SK-N-SH treated with all-trans-retinoic acid at 6 μM for 48 hours (cell line): ENCODE results near the gene SCRN1.
A peak's percentile ranks its signal among the peaks of the same experiment; 100 is the strongest.

ENCODE experiments used
- ATAC-seq: fragments of 200-7000 bp; cut with Tn5 transposase; 3 replicates; pipeline ENCODE4 v1.9.1; 2020; ENCODE audit warnings: mild to moderate bottlenecking, moderate library complexity
- ARNTL ChIP-seq: fragments of 450-650 bp; formaldehyde crosslinking; IDR thresholded peaks from 2 replicates; pipeline ENCODE4 v1.5.0; 2020; ENCODE audit warnings: low read depth, mild to moderate bottlenecking, moderate library complexity, borderline replicate concordance
- BACH2 ChIP-seq: fragments of 250-450 bp; sonication (Bioruptor Pico); IDR thresholded peaks from 2 replicates; pipeline ENCODE4 v1.9.0; 2021; ENCODE audit warnings: mild to moderate bottlenecking, borderline replicate concordance
- CSDC2 ChIP-seq: fragments of 250-450 bp; sonication (Bioruptor Pico); IDR thresholded peaks from 2 replicates; pipeline ENCODE4 v1.5.0; 2020; ENCODE audit warnings: mild to moderate bottlenecking, moderate library complexity
- ESRRG ChIP-seq: fragments of 250-450 bp; sonication (Bioruptor Pico); IDR thresholded peaks from 2 replicates; pipeline ENCODE4 v1.6.1; 2021; ENCODE audit warnings: mild to moderate bottlenecking
- GLIS3 ChIP-seq: fragments of 250-450 bp; sonication (Bioruptor Pico); IDR thresholded peaks from 2 replicates; pipeline ENCODE4 v1.5.0; 2020; ENCODE audit warnings: mild to moderate bottlenecking, moderate library complexity
- ISL1 ChIP-seq: fragments of 250-450 bp; sonication (Bioruptor Pico); IDR thresholded peaks from 2 replicates; pipeline ENCODE4 v2.1.2; 2022; ENCODE audit warnings: mild to moderate bottlenecking, moderate library complexity
- OSR1 ChIP-seq: fragments of 250-450 bp; sonication (Bioruptor Pico); IDR thresholded peaks from 2 replicates; pipeline ENCODE4 v1.8.0; 2022; ENCODE audit warnings: moderate library complexity, mild to moderate bottlenecking, inconsistent platforms
- PPARA ChIP-seq: fragments of 250-450 bp; sonication (Bioruptor Pico); IDR thresholded peaks from 2 replicates; pipeline ENCODE4 v1.5.0; 2020; ENCODE audit warnings: mild to moderate bottlenecking, borderline replicate concordance
- RARB ChIP-seq: fragments of 250-450 bp; sonication (Bioruptor Pico); IDR thresholded peaks from 2 replicates; pipeline ENCODE4 v1.8.0; 2021; ENCODE audit warnings: mild to moderate bottlenecking, moderate library complexity
- SNAI2 ChIP-seq: fragments of 250-450 bp; sonication (Bioruptor Pico); IDR thresholded peaks from 2 replicates; pipeline ENCODE4 v1.5.0; 2020; ENCODE audit warnings: mild to moderate bottlenecking, moderate library complexity
- ZC3H10 ChIP-seq: fragments of 250-450 bp; sonication (Bioruptor Pico); IDR thresholded peaks from 2 replicates; pipeline ENCODE4 v1.5.1; 2021; ENCODE audit warnings: mild to moderate bottlenecking, moderate library complexity
- ZFP3 ChIP-seq: fragments of 250-450 bp; sonication (Bioruptor Pico); IDR thresholded peaks from 2 replicates; pipeline ENCODE4 v1.5.0; 2020; ENCODE audit warnings: mild to moderate bottlenecking, moderate library complexity
- ZFP30 ChIP-seq: fragments of 450-650 bp; formaldehyde crosslinking; IDR thresholded peaks from 2 replicates; pipeline ENCODE4 v1.5.0; 2022; ENCODE audit warnings: mild to moderate bottlenecking, moderate library complexity
- ZNF565 ChIP-seq: fragments of 450-650 bp; formaldehyde crosslinking; conservative IDR thresholded peaks from 2 replicates; pipeline ENCODE4 v1.5.0; 2020; ENCODE audit warnings: low read depth, mild to moderate bottlenecking, moderate library complexity
- ZNF8 ChIP-seq: fragments of 450-650 bp; formaldehyde crosslinking; IDR thresholded peaks from 2 replicates; pipeline ENCODE4 v1.5.0; 2020; ENCODE audit warnings: mild to moderate bottlenecking, moderate library complexity
- TF ChIP-seq, protein P1 (sequence below): fragments of 250-450 bp; sonication (Bioruptor Pico); IDR thresholded peaks from 2 replicates; pipeline ENCODE4 v1.5.0; 2020; ENCODE audit warnings: mild to moderate bottlenecking, moderate library complexity
- TF ChIP-seq, protein P2 (sequence below): fragments of 250-450 bp; sonication (Bioruptor Pico); IDR thresholded peaks from 2 replicates; pipeline ENCODE4 v1.8.0; 2020; ENCODE audit warnings: mild to moderate bottlenecking, moderate library complexity, borderline replicate concordance
- TF ChIP-seq, protein P3 (sequence below): fragments of 250-450 bp; sonication (Bioruptor Pico); IDR thresholded peaks from 2 replicates; pipeline ENCODE4 v1.5.1; 2021; ENCODE audit warnings: mild to moderate bottlenecking, moderate library complexity
- TF ChIP-seq, protein P4 (sequence below): fragments of 250-450 bp; sonication (Bioruptor Pico); IDR thresholded peaks from 2 replicates; pipeline ENCODE4 v1.8.0; 2021; ENCODE audit warnings: low read depth, mild to moderate bottlenecking, moderate library complexity, borderline replicate concordance
- TF ChIP-seq, protein P5 (sequence below): fragments of 250-450 bp; sonication (Bioruptor Pico); IDR thresholded peaks from 2 replicates; pipeline ENCODE4 v1.5.1; 2020; ENCODE audit warnings: low read depth, mild to moderate bottlenecking, moderate library complexity

The SCRN1 gene

DNA sequence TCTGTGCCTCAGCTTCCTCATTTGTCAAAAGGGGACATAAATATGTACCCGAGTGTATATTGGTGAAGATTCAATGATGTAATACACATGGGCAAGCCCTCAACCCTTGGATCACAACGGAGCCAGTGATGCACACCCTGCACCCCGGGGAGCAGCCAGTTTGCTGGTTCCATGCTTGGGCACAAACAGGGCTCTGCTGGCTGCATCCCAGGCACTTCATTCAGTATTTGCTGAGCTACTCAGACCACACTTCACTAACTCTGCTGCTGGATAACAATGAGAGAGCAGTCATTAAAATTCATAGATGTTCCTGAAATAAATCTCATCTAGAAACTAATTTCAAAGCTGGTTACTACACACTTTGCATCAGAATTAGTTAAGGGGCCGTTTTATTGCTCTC lies 72.0 kb downstream of the SCRN1 start:
- TF ChIP-seq GLIS3 (no peak), ESRRG (no peak), BACH2 (CRISPR knock-in tag) (no peak), ZNF8 (CRISPR knock-in tag) (no peak), ZNF565 (CRISPR knock-in tag) (no peak), ARNTL (CRISPR knock-in tag) (no peak), CSDC2 (CRISPR knock-in tag) (no peak), ZFP3 (CRISPR knock-in tag) (no peak), ZFP30 (CRISPR knock-in tag) (no peak), OSR1 (no peak), ISL1 (no peak), PPARA (CRISPR knock-in tag) (no peak)
- TF ChIP-seq, protein P1, sequence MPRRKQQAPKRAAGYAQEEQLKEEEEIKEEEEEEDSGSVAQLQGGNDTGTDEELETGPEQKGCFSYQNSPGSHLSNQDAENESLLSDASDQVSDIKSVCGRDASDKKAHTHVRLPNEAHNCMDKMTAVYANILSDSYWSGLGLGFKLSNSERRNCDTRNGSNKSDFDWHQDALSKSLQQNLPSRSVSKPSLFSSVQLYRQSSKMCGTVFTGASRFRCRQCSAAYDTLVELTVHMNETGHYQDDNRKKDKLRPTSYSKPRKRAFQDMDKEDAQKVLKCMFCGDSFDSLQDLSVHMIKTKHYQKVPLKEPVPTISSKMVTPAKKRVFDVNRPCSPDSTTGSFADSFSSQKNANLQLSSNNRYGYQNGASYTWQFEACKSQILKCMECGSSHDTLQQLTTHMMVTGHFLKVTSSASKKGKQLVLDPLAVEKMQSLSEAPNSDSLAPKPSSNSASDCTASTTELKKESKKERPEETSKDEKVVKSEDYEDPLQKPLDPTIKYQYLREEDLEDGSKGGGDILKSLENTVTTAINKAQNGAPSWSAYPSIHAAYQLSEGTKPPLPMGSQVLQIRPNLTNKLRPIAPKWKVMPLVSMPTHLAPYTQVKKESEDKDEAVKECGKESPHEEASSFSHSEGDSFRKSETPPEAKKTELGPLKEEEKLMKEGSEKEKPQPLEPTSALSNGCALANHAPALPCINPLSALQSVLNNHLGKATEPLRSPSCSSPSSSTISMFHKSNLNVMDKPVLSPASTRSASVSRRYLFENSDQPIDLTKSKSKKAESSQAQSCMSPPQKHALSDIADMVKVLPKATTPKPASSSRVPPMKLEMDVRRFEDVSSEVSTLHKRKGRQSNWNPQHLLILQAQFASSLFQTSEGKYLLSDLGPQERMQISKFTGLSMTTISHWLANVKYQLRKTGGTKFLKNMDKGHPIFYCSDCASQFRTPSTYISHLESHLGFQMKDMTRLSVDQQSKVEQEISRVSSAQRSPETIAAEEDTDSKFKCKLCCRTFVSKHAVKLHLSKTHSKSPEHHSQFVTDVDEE, result no peak
- TF ChIP-seq, protein P2, sequence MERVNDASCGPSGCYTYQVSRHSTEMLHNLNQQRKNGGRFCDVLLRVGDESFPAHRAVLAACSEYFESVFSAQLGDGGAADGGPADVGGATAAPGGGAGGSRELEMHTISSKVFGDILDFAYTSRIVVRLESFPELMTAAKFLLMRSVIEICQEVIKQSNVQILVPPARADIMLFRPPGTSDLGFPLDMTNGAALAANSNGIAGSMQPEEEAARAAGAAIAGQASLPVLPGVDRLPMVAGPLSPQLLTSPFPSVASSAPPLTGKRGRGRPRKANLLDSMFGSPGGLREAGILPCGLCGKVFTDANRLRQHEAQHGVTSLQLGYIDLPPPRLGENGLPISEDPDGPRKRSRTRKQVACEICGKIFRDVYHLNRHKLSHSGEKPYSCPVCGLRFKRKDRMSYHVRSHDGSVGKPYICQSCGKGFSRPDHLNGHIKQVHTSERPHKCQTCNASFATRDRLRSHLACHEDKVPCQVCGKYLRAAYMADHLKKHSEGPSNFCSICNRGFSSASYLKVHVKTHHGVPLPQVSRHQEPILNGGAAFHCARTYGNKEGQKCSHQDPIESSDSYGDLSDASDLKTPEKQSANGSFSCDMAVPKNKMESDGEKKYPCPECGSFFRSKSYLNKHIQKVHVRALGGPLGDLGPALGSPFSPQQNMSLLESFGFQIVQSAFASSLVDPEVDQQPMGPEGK, result no peak
- TF ChIP-seq, protein P3, sequence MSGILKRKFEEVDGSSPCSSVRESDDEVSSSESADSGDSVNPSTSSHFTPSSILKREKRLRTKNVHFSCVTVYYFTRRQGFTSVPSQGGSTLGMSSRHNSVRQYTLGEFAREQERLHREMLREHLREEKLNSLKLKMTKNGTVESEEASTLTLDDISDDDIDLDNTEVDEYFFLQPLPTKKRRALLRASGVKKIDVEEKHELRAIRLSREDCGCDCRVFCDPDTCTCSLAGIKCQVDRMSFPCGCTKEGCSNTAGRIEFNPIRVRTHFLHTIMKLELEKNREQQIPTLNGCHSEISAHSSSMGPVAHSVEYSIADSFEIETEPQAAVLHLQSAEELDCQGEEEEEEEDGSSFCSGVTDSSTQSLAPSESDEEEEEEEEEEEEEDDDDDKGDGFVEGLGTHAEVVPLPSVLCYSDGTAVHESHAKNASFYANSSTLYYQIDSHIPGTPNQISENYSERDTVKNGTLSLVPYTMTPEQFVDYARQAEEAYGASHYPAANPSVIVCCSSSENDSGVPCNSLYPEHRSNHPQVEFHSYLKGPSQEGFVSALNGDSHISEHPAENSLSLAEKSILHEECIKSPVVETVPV (CRISPR knock-in tag), result no peak
- TF ChIP-seq, protein P4, sequence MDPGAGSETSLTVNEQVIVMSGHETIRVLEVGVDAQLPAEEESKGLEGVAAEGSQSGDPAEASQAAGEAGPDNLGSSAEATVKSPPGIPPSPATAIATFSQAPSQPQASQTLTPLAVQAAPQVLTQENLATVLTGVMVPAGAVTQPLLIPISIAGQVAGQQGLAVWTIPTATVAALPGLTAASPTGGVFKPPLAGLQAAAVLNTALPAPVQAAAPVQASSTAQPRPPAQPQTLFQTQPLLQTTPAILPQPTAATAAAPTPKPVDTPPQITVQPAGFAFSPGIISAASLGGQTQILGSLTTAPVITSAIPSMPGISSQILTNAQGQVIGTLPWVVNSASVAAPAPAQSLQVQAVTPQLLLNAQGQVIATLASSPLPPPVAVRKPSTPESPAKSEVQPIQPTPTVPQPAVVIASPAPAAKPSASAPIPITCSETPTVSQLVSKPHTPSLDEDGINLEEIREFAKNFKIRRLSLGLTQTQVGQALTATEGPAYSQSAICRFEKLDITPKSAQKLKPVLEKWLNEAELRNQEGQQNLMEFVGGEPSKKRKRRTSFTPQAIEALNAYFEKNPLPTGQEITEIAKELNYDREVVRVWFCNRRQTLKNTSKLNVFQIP (CRISPR knock-in tag), result no peak
- no peak for ATAC-seq

DNA sequence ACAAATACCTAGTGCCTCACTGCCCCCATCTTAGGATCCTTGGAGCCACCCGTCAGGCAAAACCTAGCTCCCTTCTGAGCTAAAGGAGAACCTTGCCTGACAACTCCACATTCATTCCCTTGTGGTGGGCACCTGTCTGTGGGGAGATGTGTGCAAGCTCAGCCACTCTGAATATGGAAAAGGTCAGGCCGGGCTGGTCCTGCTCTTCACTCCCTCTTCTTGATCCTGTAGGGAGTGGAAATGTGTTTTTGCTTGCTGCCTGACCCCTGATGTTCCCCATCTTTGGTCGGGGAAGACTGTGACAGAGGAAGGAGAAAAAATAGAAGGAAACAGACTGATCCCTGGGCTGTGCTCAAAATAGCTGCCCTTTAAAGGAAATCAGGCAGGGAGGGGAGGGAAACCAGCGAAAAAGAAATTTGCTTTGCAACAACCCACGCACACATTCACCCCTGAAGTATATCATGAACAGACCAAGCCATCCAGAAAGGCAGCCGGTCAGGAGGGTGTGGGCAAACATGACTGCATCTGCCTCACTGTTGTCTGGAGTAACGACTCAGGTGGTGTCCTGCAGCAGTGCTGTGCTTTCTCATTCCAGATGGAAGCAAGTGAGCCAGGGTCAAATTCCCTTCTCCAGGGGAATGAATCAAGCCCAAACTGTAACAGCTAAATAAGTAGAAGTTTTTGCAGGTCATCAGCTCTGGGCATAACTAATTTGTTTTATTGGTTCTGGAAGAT lies 74.0 kb downstream of the SCRN1 start:
- peak; percentile 56; the same call in 2 of the 3 replicates for ATAC-seq
- TF ChIP-seq, protein P3 (CRISPR knock-in tag), result no peak
- TF ChIP-seq PPARA (CRISPR knock-in tag) (no peak), OSR1 (no peak), ZNF565 (CRISPR knock-in tag) (no peak), BACH2 (CRISPR knock-in tag) (no peak), ISL1 (no peak), RARB (no peak), ZFP30 (CRISPR knock-in tag) (no peak), ZC3H10 (CRISPR knock-in tag) (no peak), SNAI2 (no peak), GLIS3 (no peak)
- TF ChIP-seq, protein P5, sequence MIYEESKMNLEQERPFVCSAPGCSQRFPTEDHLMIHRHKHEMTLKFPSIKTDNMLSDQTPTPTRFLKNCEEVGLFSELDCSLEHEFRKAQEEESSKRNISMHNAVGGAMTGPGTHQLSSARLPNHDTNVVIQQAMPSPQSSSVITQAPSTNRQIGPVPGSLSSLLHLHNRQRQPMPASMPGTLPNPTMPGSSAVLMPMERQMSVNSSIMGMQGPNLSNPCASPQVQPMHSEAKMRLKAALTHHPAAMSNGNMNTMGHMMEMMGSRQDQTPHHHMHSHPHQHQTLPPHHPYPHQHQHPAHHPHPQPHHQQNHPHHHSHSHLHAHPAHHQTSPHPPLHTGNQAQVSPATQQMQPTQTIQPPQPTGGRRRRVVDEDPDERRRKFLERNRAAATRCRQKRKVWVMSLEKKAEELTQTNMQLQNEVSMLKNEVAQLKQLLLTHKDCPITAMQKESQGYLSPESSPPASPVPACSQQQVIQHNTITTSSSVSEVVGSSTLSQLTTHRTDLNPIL (CRISPR knock-in tag), result no peak
- TF ChIP-seq, protein P1, result no peak
